LNCaP clone FGC (cell line): ENCODE data around the gene SYF2.

Source experiments
- DNase-seq: peaks from one replicate; pipeline ENCODE4 v3.0.0-alpha.2; 2011; ENCODE audit warnings: low read depth
- H3K4me3 ChIP-seq: 2 replicates; pipeline ENCODE4 v1.5.1; 2011; ENCODE audit warnings: mild to moderate bottlenecking, low read depth, low read length, control low read depth
- TF ChIP-seq, protein P1 (sequence below): IDR thresholded peaks from 2 replicates; pipeline ENCODE4 v1.5.1; 2012; ENCODE audit warnings: mild to moderate bottlenecking; ENCODE audit not compliant: control insufficient read depth, insufficient read depth; ENCODE audit errors: extremely low read depth

The SYF2 gene

DNA sequence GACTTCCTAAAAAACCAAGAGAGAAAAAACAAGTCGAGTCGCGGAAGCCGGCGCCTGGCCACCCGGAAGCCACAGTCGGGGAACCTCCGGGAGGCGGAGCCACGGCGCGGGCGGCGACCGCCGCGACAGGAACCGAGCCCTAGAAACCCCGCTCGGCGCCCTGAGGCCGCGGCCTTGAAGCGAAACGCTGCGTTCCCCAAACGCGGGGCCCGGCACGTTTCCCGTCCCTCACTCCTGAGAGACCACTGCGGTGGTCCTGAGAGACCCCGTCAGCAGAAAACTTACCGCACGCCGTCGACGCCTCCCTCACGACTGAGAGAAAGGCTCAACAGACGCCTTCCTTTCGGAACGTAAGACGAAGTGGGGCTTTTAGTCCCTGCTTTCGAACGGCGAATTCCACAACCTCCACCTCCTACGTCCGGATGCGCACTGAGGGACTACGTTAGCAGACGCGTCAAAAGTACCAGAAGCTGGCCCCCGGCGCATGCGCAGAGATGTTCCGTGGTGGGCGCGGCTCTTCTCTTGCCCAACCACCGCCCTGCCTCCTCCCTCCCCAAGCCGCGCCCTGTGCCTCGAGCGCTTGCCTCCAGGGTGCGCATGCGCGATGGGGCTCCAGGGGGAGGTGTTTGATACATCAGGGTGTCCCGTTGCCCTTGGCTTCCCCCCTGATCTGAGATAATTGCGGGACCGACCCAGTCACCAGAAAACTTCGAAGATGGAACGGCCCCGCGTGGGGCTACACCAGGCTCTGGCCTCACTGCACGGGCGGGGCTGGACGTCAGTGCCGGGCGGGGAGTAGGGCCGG, 14.9 kb upstream of the SYF2 start, which contains the start of gene RSRP1:
RSRP1 (minus strand) TSS at position 431 of the 805 bp plus-strand sequence. CDS start 491 bp downstream, outside the sequence.
- DNase-seq, result peak; percentile 70
- peak within 1 kb of the TSS; percentile 85 for H3K4me3 ChIP-seq
- TF ChIP-seq, protein P1, sequence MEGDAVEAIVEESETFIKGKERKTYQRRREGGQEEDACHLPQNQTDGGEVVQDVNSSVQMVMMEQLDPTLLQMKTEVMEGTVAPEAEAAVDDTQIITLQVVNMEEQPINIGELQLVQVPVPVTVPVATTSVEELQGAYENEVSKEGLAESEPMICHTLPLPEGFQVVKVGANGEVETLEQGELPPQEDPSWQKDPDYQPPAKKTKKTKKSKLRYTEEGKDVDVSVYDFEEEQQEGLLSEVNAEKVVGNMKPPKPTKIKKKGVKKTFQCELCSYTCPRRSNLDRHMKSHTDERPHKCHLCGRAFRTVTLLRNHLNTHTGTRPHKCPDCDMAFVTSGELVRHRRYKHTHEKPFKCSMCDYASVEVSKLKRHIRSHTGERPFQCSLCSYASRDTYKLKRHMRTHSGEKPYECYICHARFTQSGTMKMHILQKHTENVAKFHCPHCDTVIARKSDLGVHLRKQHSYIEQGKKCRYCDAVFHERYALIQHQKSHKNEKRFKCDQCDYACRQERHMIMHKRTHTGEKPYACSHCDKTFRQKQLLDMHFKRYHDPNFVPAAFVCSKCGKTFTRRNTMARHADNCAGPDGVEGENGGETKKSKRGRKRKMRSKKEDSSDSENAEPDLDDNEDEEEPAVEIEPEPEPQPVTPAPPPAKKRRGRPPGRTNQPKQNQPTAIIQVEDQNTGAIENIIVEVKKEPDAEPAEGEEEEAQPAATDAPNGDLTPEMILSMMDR, result no peak

DNA sequence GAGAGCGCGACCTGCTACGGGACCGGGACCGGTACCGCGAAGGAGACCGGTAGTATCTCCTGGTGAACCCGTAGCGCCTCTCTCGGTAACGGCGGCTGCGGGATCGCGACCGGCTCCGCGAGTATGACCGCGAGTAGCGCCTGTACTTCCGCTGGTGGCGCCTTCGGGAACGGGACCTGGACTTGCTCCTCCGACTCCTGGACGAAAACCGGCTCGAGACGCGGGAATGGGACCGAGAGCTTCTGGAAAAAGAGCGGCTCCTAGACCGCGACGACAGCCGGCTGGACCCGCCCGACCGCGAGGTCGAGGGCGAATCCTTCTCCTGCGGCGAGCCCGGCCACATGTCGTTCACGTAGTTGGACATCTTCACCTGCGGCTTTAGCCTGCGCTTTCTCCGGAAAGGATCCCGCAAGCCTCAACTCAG, 14.3 kb upstream of the SYF2 start:
- peak overlapping the region; percentile 85 for H3K4me3 ChIP-seq
- DNase-seq, result no peak
- TF ChIP-seq, protein P1, result no peak

GRCh38 chr1:25245809-25246599, 13.7 kb upstream of the SYF2 start:
- DNase-seq, result no peak
- TF ChIP-seq, protein P1, result no peak
- H3K4me3 ChIP-seq, result peak overlapping the region; percentile 85

- TF ChIP-seq, protein P1, result no peak
- DNase-seq, result no peak
- peak overlapping the region; percentile 85 for H3K4me3 ChIP-seq
These were observed 13.1 kb upstream of the SYF2 start for GRCh38 chr1:25245393-25245792.

DNA sequence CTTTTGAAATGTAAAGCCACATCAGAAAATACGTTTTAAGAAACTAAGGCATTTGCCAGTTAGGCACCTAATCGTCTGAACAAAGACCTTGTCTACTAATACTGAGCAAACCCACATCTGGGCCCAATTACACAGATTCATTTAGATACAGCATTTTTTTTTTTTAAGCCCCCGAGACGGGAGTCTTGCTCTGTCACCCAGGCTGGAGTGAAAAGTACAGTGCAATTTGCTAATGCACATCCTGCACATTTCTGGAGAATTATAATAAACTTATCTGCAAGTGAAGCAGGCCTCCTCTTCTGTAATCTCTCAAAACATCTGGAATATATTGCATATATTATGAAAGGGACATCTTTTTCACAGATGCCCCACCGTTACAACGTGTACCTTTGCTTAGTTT, 11.6 kb upstream of the SYF2 start:
- H3K4me3 ChIP-seq, result no peak overlapping the region
- DNase-seq, result no peak
- TF ChIP-seq, protein P1, result no peak

- TF ChIP-seq, protein P1, result peak; percentile 60
- peak; percentile 77 for DNase-seq
- H3K4me3 ChIP-seq, result peak overlapping the region; percentile 57
These were observed 7.6 kb upstream of the SYF2 start for GRCh38 chr1:25239681-25240541.
